GM12878 (cell line): ENCODE measurements around the gene FAM20B. TPM values are rescaled to one million over a fixed set of nuclear protein-coding genes. Genes with fewer than 3 reads are reported as not detected.

Source experiments
- ATF2 ChIP-seq: IDR thresholded peaks from 2 replicates; pipeline ENCODE4 v1.6.1; 2012; ENCODE audit warnings: low read length, inconsistent platforms
- BHLHE40 ChIP-seq, 2 experiments: fragments of 450-650 bp in 1 of 2; IDR thresholded peaks; 2 replicates each; pipeline ENCODE4 v1.6.1; 2011 to 2017; ENCODE audit warnings: low read depth in 2 of 2, borderline replicate concordance in 1 of 2, improper control_type of control experiment in 1 of 2, low read length in 1 of 2, mild to moderate bottlenecking in 1 of 2
- CBX5 ChIP-seq: sonication (generic); IDR thresholded peaks from 2 replicates; pipeline ENCODE4 v1.6.1; 2016; ENCODE audit warnings: low read depth, moderate library complexity, mild to moderate bottlenecking, inconsistent platforms
- CREM ChIP-seq: IDR thresholded peaks from 2 replicates; pipeline ENCODE4 v1.6.1; 2014; ENCODE audit warnings: antibody characterized with exemption, low read depth
- EZH2 ChIP-seq: IDR thresholded peaks from 2 replicates; pipeline ENCODE4 v1.6.1; 2012; ENCODE audit warnings: low read depth, mild to moderate bottlenecking, control low read depth, inconsistent platforms, low read length, borderline replicate concordance; ENCODE audit not compliant: control insufficient read depth
- FOS ChIP-seq: IDR thresholded peaks from 3 replicates; pipeline ENCODE4 v1.6.1; 2011; ENCODE audit warnings: borderline replicate concordance; ENCODE audit not compliant: insufficient read length; ENCODE audit errors: extremely low read depth
- MEF2B ChIP-seq: fragments of 450-650 bp; IDR thresholded peaks from 2 replicates; pipeline ENCODE4 v1.6.1; 2018; ENCODE audit warnings: mild to moderate bottlenecking, moderate library complexity; ENCODE audit not compliant: partially characterized antibody, poor library complexity, severe bottlenecking
- RAD21 ChIP-seq: IDR thresholded peaks from 2 replicates; pipeline ENCODE4 v1.6.1; 2011; ENCODE audit warnings: mild to moderate bottlenecking, low read depth, low read length, moderate library complexity; ENCODE audit not compliant: insufficient read depth
- RBBP5 ChIP-seq: fragments of 200-600 bp; sonication (generic); conservative IDR thresholded peaks from 2 replicates; pipeline ENCODE4 v1.6.1; 2016
- SIN3A ChIP-seq: IDR thresholded peaks from 2 replicates; pipeline ENCODE4 v1.6.1; 2012; ENCODE audit warnings: low read depth, low read length, improper control_type of control experiment
- SMC3 ChIP-seq: IDR thresholded peaks from 2 replicates; pipeline ENCODE4 v1.6.1; 2011; ENCODE audit warnings: low read length, improper control_type of control experiment, borderline replicate concordance
- SRF ChIP-seq, 2 experiments: IDR thresholded peaks; 2 replicates each; pipeline ENCODE4 v1.6.1; 2011; ENCODE audit warnings: low read depth in 2 of 2, low read length in 2 of 2, mild to moderate bottlenecking in 1 of 2, moderate library complexity in 1 of 2
- TCF7 ChIP-seq: IDR thresholded peaks from 2 replicates; pipeline ENCODE4 v1.6.1; 2014; ENCODE audit warnings: antibody characterized with exemption, borderline replicate concordance
- ZNF592 ChIP-seq: fragments of 450-650 bp; IDR thresholded peaks from 2 replicates; pipeline ENCODE4 v1.6.1; 2017; ENCODE audit warnings: mild to moderate bottlenecking, moderate library complexity
- ZZZ3 ChIP-seq: IDR thresholded peaks from 2 replicates; pipeline ENCODE4 v1.6.1; 2011; ENCODE audit warnings: low read depth; ENCODE audit not compliant: control insufficient read depth, insufficient read length
- polyA plus RNA-seq, 11 experiments: library from polyadenylated mRNA; depleted of rRNA in 4 of 11; unstranded in 6 of 11; stranded (reverse) in 5 of 11; fragments of >200 nt; fragmentation: Nextera tagmentation in 4 of 11; fragmentation: Illumina TruSeq in 1 of 11; extraction: Ambion mirVana in 4 of 11; extraction: Trizol in 1 of 11; gene quantifications; 1 replicate in 1 of 11; 2 replicates in 10 of 11; pipeline versions ENCODE4 v1.2.1 to v1.2.3, GENCODE V29; 2011 to 2016; ENCODE audit warnings: inconsistent platforms in 2 of 11, missing spikeins in 2 of 11, low read depth in 1 of 11
- total RNA-seq, 4 experiments: library from RNA; depleted of rRNA in 3 of 4; stranded (reverse); fragments of >200 nt in 3 of 4; fragmentation: Illumina TruSeq in 1 of 4; extraction: Trizol in 1 of 4; gene quantifications; 2 replicates each; pipeline versions ENCODE4 v1.2.1 to v1.2.3, GENCODE V29; 2013 to 2021
- TF ChIP-seq, protein P1 (sequence below): IDR thresholded peaks from 2 replicates; pipeline ENCODE4 v1.6.1; 2012; ENCODE audit warnings: mild to moderate bottlenecking, low read depth, low read length
- TF ChIP-seq, protein P2 (sequence below): IDR thresholded peaks from 2 replicates; pipeline ENCODE4 v1.6.1; 2012; ENCODE audit warnings: low read depth, low read length, improper control_type of control experiment
- TF ChIP-seq, protein P3 (sequence below): fragments of 450-650 bp; IDR thresholded peaks from 2 replicates; pipeline ENCODE4 v1.6.1; 2016; ENCODE audit warnings: mild to moderate bottlenecking

The FAM20B gene
- total and polyA plus RNA-seq, 10 of the 15 experiments (the other 5 are each of a cell fraction or from before 2014, with no cell fraction given) = 2.4 to 25.6 (median 12.8) TPM

- TF ChIP-seq, protein P1, sequence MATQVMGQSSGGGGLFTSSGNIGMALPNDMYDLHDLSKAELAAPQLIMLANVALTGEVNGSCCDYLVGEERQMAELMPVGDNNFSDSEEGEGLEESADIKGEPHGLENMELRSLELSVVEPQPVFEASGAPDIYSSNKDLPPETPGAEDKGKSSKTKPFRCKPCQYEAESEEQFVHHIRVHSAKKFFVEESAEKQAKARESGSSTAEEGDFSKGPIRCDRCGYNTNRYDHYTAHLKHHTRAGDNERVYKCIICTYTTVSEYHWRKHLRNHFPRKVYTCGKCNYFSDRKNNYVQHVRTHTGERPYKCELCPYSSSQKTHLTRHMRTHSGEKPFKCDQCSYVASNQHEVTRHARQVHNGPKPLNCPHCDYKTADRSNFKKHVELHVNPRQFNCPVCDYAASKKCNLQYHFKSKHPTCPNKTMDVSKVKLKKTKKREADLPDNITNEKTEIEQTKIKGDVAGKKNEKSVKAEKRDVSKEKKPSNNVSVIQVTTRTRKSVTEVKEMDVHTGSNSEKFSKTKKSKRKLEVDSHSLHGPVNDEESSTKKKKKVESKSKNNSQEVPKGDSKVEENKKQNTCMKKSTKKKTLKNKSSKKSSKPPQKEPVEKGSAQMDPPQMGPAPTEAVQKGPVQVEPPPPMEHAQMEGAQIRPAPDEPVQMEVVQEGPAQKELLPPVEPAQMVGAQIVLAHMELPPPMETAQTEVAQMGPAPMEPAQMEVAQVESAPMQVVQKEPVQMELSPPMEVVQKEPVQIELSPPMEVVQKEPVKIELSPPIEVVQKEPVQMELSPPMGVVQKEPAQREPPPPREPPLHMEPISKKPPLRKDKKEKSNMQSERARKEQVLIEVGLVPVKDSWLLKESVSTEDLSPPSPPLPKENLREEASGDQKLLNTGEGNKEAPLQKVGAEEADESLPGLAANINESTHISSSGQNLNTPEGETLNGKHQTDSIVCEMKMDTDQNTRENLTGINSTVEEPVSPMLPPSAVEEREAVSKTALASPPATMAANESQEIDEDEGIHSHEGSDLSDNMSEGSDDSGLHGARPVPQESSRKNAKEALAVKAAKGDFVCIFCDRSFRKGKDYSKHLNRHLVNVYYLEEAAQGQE = no peak
- TF ChIP-seq ATF2 = peak; percentile 83
- TF ChIP-seq ZZZ3 = no peak
- peak; percentile 60 for TF ChIP-seq CREM
- no peak for TF ChIP-seq SIN3A
- TF ChIP-seq EZH2 = no peak
- no peak for TF ChIP-seq FOS
- TF ChIP-seq RAD21 = no peak
- no peak for TF ChIP-seq RBBP5
- 0 out of 2 replicates have a peak, but pooled peaks have one; percentile 36 for TF ChIP-seq TCF7
- no peak for TF ChIP-seq ZNF592
- TF ChIP-seq CBX5 = 0 out of 2 replicates have a peak, but pooled peaks have one; percentile 27
- TF ChIP-seq, protein P2, sequence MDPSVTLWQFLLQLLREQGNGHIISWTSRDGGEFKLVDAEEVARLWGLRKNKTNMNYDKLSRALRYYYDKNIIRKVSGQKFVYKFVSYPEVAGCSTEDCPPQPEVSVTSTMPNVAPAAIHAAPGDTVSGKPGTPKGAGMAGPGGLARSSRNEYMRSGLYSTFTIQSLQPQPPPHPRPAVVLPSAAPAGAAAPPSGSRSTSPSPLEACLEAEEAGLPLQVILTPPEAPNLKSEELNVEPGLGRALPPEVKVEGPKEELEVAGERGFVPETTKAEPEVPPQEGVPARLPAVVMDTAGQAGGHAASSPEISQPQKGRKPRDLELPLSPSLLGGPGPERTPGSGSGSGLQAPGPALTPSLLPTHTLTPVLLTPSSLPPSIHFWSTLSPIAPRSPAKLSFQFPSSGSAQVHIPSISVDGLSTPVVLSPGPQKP = no peak
- peak; percentile 67 for TF ChIP-seq MEF2B
- TF ChIP-seq SRF (IDR thresholded peaks at IDR 0.05; ENCODE audit: low read depth in 2 of 2, low read length in 2 of 2) = no peak
- TF ChIP-seq SMC3 = no peak
- peak; percentile 14 to 34; a peak in 1 of 4 replicates for TF ChIP-seq BHLHE40 (IDR thresholded peaks at IDR 0.05; ENCODE audit: borderline replicate concordance in 1 of 2, low read depth in 2 of 2, low read length in 1 of 2)
- TF ChIP-seq, protein P3, sequence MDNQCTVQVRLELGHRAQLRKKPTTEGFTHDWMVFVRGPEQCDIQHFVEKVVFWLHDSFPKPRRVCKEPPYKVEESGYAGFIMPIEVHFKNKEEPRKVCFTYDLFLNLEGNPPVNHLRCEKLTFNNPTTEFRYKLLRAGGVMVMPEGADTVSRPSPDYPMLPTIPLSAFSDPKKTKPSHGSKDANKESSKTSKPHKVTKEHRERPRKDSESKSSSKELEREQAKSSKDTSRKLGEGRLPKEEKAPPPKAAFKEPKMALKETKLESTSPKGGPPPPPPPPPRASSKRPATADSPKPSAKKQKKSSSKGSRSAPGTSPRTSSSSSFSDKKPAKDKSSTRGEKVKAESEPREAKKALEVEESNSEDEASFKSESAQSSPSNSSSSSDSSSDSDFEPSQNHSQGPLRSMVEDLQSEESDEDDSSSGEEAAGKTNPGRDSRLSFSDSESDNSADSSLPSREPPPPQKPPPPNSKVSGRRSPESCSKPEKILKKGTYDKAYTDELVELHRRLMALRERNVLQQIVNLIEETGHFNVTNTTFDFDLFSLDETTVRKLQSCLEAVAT = no peak
Observed at GRCh38 chr1:179034720-179035119, 9.0 kb downstream of the FAM20B start (continued).
